Loucy (cell line): Measurements from ENCODE around the gene FCHO1.

Source experiments
- CTCF ChIP-seq: fragments of 200-600 bp; sonication (generic); conservative IDR thresholded peaks from 2 replicates; pipeline ENCODE4 v1.5.1; 2014; ENCODE audit warnings: mild to moderate bottlenecking, antibody characterized with exemption, low read length
- EZH2phosphoT487 ChIP-seq: fragments of 200-600 bp; IDR thresholded peaks from 2 replicates; pipeline ENCODE4 v1.6.1; 2018; ENCODE audit warnings: antibody characterized with exemption, mild to moderate bottlenecking, moderate library complexity, borderline replicate concordance

GRCh38 chr19:17796013-17796837, 44.9 kb downstream of the FCHO1 start:
- TF ChIP-seq EZH2phosphoT487 (no peak), CTCF (no peak)
